Measurements from ENCODE around the gene EIF4A2. TPM values are rescaled to one million over a fixed set of nuclear protein-coding genes. Genes with fewer than 3 reads are reported as not detected.

Gene EIF4A2
- total and polyA plus RNA-seq, 2 of the 13 experiments (the other 11 are each of a cell fraction or from before 2014, with no cell fraction given): 480 to 596 TPM

DNA sequence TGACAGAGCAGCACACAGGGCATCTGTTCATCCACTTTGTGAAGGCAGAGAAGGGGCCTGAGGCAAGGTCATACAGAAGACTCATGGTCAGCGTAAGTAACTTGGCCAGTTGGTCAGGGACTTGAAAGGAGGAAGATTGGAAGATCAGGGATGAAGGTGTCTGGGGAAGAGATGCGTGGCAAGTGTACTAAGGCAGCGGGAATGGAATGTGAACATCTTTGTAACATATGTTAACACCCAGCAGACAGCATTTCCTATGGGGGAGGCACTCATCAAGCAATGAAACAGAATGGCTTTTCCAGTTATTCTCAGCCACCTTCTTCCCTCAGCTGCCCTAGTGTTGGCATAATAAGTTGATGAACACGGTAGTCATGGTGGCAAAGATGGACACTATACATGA is 30.7 kb downstream of the EIF4A2 start (continued):
- TF ChIP-seq, protein P1, sequence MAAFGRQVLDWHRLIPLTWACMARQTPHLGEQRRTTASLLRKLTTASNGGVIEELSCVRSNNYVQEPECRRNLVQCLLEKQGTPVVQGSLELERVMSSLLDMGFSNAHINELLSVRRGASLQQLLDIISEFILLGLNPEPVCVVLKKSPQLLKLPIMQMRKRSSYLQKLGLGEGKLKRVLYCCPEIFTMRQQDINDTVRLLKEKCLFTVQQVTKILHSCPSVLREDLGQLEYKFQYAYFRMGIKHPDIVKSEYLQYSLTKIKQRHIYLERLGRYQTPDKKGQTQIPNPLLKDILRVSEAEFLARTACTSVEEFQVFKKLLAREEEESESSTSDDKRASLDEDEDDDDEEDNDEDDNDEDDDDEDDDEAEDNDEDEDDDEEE (CRISPR knock-in tag; IDR thresholded peaks at IDR 0.05): no peak
- TF ChIP-seq ELF3 (CRISPR knock-in tag; IDR thresholded peaks at IDR 0.05) (no peak), SP1 (IDR thresholded peaks at IDR 0.05) (no peak), SP1 (CRISPR knock-in tag; IDR thresholded peaks at IDR 0.05) (no peak)

DNA sequence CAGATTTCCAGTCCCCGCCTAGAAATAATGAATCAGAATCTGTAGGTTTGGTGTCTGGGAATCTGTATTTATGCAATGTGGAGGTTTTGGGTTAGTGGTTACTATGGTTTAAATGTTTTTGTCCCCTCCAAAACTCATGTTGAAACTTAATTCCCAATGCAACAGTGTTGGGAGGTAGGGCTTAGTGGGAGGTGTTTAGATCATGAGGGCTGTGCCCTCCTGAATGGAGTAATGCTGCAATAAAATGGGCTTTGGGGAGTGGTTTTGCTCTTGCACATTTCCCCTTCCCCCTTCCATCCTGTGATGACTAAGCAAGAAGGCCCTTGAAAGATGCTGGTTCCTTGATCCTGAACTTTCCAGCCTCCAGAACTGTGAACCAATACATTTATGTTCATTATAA is 32.1 kb downstream of the EIF4A2 start:
- ATAC-seq (no peak), DNase-seq (ENCODE audit: low spot score) (no peak), FAIRE-seq (no peak)
- ChIA-PET CTCF (ENCODE audit: low intra/inter-chr PET ratio, low total read pairs) (no interaction called here), POLR2A (no interaction called here)
- Histone ChIP-seq H3K79me2 (ENCODE audit: insufficient read depth, low read length) (no peaks in the 10 kb centered on the region), H3K27me3 (ENCODE audit: control insufficient read depth in 1 of 2, insufficient read depth in 2 of 2, low read length in 2 of 2) (peaks cover 2 to 18% of the 10 kb centered on the region in 2 experiments; a peak in 4 of 5 replicates), H3K4me3 (replicated peaks in 1 of 3; ENCODE audit: insufficient read depth in 1 of 3, low read depth in 2 of 3, low read length in 3 of 3) (no peak overlapping the region), H3K4me1 (ENCODE audit: insufficient read depth, low read length) (peaks cover 14% of the 10 kb centered on the region; the same call in 1 of the 2 replicates), H3K36me3 (replicated peaks in 1 of 2; ENCODE audit: control insufficient read depth in 1 of 2, insufficient read depth in 2 of 2, low read length in 2 of 2) (no peaks in the 10 kb centered on the region), H3K9me3 (ENCODE audit: low read length) (no peaks in the 10 kb centered on the region), H3K4me2 (ENCODE audit: low read depth, low read length) (no peak overlapping the region), H2AFZ (ENCODE audit: low read length) (no peak overlapping the region), H3K27ac (ENCODE audit: extremely low read length, insufficient read depth, low read length) (no peak overlapping the region), H3K9ac (ENCODE audit: insufficient read depth, low read depth, low read length) (no peak overlapping the region), H4K20me1 (ENCODE audit: insufficient read depth, low read length) (no peaks in the 10 kb centered on the region)
- 75% methylated on average over 1 of the region's 1 CpG for WGBS (ENCODE audit: low lambda C conversion rate)
- intact Hi-C loops (cut with micrococcal nuclease; ENCODE audit: unreplicated experiment): no loop called here
- no peak for TF ChIP-seq ZNF629 (CRISPR knock-in tag; conservative IDR thresholded peaks at IDR 0.05)
- TF ChIP-seq TAF15 (IDR thresholded peaks at IDR 0.05; ENCODE audit: low read depth, low read length, poor library complexity, severe bottlenecking): no peak
- TF ChIP-seq, protein P2, sequence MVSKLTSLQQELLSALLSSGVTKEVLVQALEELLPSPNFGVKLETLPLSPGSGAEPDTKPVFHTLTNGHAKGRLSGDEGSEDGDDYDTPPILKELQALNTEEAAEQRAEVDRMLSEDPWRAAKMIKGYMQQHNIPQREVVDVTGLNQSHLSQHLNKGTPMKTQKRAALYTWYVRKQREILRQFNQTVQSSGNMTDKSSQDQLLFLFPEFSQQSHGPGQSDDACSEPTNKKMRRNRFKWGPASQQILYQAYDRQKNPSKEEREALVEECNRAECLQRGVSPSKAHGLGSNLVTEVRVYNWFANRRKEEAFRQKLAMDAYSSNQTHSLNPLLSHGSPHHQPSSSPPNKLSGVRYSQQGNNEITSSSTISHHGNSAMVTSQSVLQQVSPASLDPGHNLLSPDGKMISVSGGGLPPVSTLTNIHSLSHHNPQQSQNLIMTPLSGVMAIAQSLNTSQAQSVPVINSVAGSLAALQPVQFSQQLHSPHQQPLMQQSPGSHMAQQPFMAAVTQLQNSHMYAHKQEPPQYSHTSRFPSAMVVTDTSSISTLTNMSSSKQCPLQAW (CRISPR knock-in tag; IDR thresholded peaks at IDR 0.05): no peak
- TF ChIP-seq MBD4 (IDR thresholded peaks at IDR 0.05; ENCODE audit: borderline replicate concordance, low read length): no peak
- no peak for TF ChIP-seq ZFAT (CRISPR knock-in tag; conservative IDR thresholded peaks at IDR 0.05)
- TF ChIP-seq ZBTB7A (CRISPR knock-in tag; IDR thresholded peaks at IDR 0.05): no peak
- in situ Hi-C loops (cut with HindIII; ENCODE audit: extremely low pct_ligation_motif_present, low pct_unique_long_range_greater_than_20kb): loop anchor here (25.0 kb wide), 2 partner anchors 553 to 828 kb away; no protein-coding TSS in a partner anchor
- BruUV-seq (replicated peaks): no TSS peak
